HG03025 (cell line): Measurements from ENCODE around the gene DAZAP1.

Experiments
- ATAC-seq: cut with Tn5 transposase; IDR thresholded peaks from one replicate; pipeline ENCODE4 v1.9.1; 2021; ENCODE audit warnings: mild to moderate bottlenecking, moderate library complexity; ENCODE audit not compliant: unreplicated experiment, low FRiP score

Gene DAZAP1

GRCh38 chr19:1453525-1454364 lies 46.4 kb downstream of the DAZAP1 start:
- ATAC-seq = no peak

- ATAC-seq = no peak
Observed at GRCh38 chr19:1455002-1455335, 47.6 kb downstream of the DAZAP1 start.

GRCh38 chr19:1455336-1456120 lies 48.1 kb downstream of the DAZAP1 start:
- ATAC-seq = no peak

GRCh38 chr19:1456121-1456900 lies 48.9 kb downstream of the DAZAP1 start:
- ATAC-seq = no peak

- no peak for ATAC-seq
Observed at GRCh38 chr19:1457031-1457739, 49.8 kb downstream of the DAZAP1 start.

- no peak for ATAC-seq
Observed at GRCh38 chr19:1457892-1458291, 50.5 kb downstream of the DAZAP1 start.

- no peak for ATAC-seq
Observed at GRCh38 chr19:1459479-1459878, 52.1 kb downstream of the DAZAP1 start.

- ATAC-seq = no peak
Observed at GRCh38 chr19:1460033-1460995, 52.9 kb downstream of the DAZAP1 start.

GRCh38 chr19:1461862-1462261 lies 54.5 kb downstream of the DAZAP1 start:
- no peak for ATAC-seq

GRCh38 chr19:1465191-1466016 lies 58.0 kb downstream of the DAZAP1 start:
- ATAC-seq = no peak

- ATAC-seq = no peak
Observed at GRCh38 chr19:1466018-1466460, 58.7 kb downstream of the DAZAP1 start.

- no peak for ATAC-seq
Observed at GRCh38 chr19:1466461-1467214, 59.3 kb downstream of the DAZAP1 start.

GRCh38 chr19:1467215-1467489 lies 59.8 kb downstream of the DAZAP1 start:
- ATAC-seq = no peak

GRCh38 chr19:1467490-1468273 lies 60.3 kb downstream of the DAZAP1 start:
- no peak for ATAC-seq

- ATAC-seq = no peak
Observed at GRCh38 chr19:1468274-1468820, 61.0 kb downstream of the DAZAP1 start.

- ATAC-seq = no peak
Observed at GRCh38 chr19:1468821-1469254, 61.5 kb downstream of the DAZAP1 start.
